SK-N-SH (cell line): Measurements from ENCODE around the gene DGKZ.

Experiments
- CTCF ChIP-seq: fragments of 200-600 bp; sonication (generic); IDR thresholded peaks from 2 replicates; pipeline ENCODE4 v1.6.1; 2017; ENCODE audit warnings: antibody characterized with exemption, mild to moderate bottlenecking, moderate library complexity
- EZH2phosphoT487 ChIP-seq: fragments of 200-600 bp; sonication (generic); IDR thresholded peaks from 2 replicates; pipeline ENCODE4 v1.6.1; 2017; ENCODE audit warnings: low read depth, mixed run types, mild to moderate bottlenecking, antibody characterized with exemption, moderate library complexity, borderline replicate concordance
- POLR2AphosphoS5 ChIP-seq: IDR thresholded peaks from 2 replicates; pipeline ENCODE4 v1.6.1; 2012; ENCODE audit warnings: low read depth, low read length
- RAD21 ChIP-seq: IDR thresholded peaks from 2 replicates; pipeline ENCODE4 v1.6.1; 2012; ENCODE audit warnings: mild to moderate bottlenecking, low read length
- TAF1 ChIP-seq: IDR thresholded peaks from 2 replicates; pipeline ENCODE4 v1.6.1; 2012; ENCODE audit warnings: low read depth, mild to moderate bottlenecking, low read length, moderate library complexity, borderline replicate concordance
- TF ChIP-seq, protein P1 (sequence below): fragments of 150-350 bp; IDR thresholded peaks from 2 replicates; pipeline ENCODE4 v1.6.1; 2017; ENCODE audit warnings: antibody characterized with exemption, low read length, low read depth, borderline replicate concordance

DNA sequence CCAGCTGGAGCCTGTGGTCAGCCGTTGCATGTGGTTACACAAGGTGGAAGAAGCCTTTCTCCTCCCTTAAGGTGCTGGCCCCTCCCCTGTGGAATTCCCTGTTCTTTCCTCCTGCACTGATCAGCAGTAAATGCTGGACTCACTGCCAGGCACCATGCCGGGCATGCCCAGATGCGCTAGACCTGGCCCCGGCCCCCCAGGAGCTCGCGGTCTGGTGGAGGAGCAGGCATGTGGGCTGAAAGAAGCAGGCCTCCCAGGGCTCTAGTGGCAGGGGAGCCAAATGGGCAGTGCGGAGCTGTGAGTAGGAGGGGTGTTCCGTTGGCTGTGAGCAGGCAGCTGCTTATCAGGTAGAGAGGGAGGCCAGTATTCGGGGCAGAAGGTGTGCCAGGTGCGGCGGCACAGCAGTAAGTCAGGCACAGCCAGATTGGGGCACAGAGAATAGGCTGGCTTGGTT is 10.2 kb downstream of the DGKZ start:
- TF ChIP-seq CTCF (no peak), EZH2phosphoT487 (no peak), POLR2AphosphoS5 (no peak), RAD21 (no peak), TAF1 (no peak)
- TF ChIP-seq, protein P1, sequence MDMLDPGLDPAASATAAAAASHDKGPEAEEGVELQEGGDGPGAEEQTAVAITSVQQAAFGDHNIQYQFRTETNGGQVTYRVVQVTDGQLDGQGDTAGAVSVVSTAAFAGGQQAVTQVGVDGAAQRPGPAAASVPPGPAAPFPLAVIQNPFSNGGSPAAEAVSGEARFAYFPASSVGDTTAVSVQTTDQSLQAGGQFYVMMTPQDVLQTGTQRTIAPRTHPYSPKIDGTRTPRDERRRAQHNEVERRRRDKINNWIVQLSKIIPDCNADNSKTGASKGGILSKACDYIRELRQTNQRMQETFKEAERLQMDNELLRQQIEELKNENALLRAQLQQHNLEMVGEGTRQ = no peak
